Loucy (cell line): ENCODE results near the gene HS6ST3.

Experiments used
- EZH2phosphoT487 ChIP-seq: fragments of 200-600 bp; IDR thresholded peaks from 2 replicates; pipeline ENCODE4 v1.6.1; 2018; ENCODE audit warnings: antibody characterized with exemption, mild to moderate bottlenecking, moderate library complexity, borderline replicate concordance
- TF ChIP-seq, protein P1 (sequence below): fragments of 200-600 bp; sonication (generic); conservative IDR thresholded peaks from 2 replicates; pipeline ENCODE4 v1.5.1; 2014; ENCODE audit warnings: mild to moderate bottlenecking, antibody characterized with exemption, low read length

GRCh38 chr13:96822895-96823294 lies 733.0 kb downstream of the HS6ST3 start:
- TF ChIP-seq, protein P1, sequence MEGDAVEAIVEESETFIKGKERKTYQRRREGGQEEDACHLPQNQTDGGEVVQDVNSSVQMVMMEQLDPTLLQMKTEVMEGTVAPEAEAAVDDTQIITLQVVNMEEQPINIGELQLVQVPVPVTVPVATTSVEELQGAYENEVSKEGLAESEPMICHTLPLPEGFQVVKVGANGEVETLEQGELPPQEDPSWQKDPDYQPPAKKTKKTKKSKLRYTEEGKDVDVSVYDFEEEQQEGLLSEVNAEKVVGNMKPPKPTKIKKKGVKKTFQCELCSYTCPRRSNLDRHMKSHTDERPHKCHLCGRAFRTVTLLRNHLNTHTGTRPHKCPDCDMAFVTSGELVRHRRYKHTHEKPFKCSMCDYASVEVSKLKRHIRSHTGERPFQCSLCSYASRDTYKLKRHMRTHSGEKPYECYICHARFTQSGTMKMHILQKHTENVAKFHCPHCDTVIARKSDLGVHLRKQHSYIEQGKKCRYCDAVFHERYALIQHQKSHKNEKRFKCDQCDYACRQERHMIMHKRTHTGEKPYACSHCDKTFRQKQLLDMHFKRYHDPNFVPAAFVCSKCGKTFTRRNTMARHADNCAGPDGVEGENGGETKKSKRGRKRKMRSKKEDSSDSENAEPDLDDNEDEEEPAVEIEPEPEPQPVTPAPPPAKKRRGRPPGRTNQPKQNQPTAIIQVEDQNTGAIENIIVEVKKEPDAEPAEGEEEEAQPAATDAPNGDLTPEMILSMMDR, result peak; percentile 29; the same call in 1 of the 2 replicates
- TF ChIP-seq EZH2phosphoT487, result no peak
